CD1c-positive myeloid dendritic cell (primary cell): ENCODE data around the gene LMAN2L.

Experiments
- DNase-seq: peaks from one replicate; pipeline ENCODE4 v3.0.0-alpha.2; 2016; ENCODE audit errors: extremely low spot score

LMAN2L gene

DNA sequence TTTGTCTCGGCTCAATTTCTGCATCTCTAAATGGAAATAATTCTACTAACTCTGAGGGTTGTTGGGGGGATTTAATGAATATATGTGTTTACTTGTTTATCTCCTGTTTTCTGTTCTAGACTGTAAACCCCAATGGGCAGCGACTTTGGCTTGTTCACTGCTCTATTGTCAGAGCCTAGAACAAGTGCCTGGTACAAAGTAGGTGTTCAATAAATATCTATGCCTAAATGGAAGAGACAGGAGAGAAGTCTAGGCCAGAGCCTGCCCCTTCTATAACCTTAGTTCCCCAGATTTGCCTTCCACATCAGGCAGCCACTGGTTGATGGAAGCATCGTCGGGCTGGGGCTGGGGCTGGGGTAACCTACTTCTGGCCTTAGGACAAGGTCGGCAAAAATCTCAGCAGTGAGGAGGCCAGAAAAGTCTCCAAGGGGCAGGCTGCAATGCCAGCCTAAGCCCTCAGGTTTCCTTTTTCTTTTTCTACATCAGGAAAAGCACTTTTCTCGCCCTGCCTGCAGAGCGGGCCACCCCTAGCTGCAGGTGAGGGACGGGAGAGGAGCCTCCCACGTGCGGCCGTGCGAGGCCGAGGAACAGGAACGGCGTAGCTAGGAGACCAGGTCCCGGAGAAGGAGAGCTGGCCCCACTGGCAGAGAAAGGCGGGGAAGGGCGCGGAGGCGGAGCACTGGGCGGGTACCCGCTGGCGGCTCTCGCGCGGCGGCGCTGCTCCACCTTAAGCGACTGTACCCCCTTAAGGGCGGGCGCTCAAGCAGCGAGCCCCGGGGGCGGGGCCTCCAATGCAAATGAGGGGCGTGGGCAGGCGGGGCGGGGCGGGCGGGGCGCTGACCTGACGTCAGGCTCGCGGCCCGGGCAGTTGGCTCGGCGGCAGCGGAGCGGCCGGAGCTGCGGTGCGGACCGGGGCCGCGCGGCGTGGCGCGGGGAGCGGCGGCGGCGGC is 20.4 kb upstream of the LMAN2L start, which contains the start of gene CNNM4:
Gene CNNM4 (plus strand): TSS at position 867 of the 950 bp plus-strand sequence. CDS start 98 bp downstream, outside the sequence.
- DNase-seq, result peak; percentile 94

DNA sequence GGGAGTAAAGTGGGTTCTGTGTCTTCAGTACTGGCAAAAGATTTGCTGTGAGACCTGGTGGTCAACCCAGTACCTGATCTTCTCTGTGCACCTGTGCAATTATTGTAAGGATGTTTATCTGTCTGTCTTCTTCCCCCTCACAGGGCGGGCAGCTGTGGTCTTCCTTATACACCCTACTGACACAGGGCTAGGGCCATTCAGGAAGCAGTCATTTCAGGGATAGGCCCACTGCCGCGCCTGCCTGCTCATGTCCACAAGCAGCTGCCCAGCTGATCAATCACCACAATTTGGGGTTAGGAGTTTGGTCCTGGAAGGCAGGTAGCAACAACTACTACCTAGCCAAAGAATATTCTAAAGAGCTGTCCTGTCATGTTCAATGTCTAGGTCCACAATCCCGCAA is 19.7 kb upstream of the LMAN2L start:
- no peak for DNase-seq

GRCh38 chr2:96758987-96759386 is 19.1 kb upstream of the LMAN2L start:
- DNase-seq, result no peak

GRCh38 chr2:96757477-96757860 is 17.6 kb upstream of the LMAN2L start:
- no peak for DNase-seq

DNA sequence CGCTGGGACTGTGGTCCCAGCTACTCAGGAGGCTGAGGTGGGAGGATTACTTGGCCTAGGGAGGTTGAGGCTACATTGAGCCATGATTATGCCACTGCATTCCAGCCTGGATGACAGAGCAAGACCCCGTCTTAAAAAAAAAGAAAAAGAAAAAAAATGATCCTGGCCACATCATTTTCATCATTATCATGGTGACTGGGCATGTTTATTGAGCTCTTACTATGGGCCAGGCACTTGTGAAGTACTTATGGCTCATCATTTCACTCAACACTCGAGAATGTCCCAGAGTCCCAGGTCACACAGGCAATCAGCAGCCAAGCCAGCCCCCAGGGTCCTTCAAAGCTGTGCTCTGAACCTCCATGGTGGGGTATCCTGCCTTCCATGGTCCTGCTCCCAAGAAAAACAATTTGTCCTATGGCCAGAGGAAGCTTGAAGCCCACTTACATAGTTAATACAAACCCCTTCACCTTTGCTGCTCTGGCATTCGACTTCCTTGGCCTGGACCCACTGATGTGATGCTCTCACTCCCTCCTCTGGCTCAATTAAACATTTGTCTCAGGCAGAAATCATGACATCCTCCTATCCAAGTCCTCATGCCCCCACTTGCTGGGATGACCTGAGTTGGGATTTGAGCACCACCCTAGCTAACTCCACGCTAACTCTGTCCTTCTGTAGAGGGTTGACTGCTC is 17.1 kb upstream of the LMAN2L start:
- no peak for DNase-seq

DNA sequence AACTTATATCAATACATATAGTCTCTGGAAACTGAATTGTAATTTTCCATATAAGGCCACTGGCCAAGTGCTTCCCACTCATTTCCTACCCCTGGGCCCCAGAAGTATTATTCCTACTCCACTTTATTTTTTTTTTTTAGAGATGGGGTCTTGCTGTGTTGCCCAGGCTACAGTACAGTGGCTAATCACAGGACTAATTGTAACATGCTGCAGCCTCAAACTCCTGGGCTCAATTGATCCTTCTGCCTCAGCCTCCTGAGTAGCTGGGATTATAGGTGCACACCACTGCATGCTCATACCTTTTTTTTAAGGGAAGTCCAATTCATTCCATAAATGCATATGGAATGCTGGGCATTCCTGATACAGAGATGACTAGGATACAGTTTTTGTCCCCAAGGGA is 14.5 kb upstream of the LMAN2L start:
- no peak for DNase-seq

GRCh38 chr2:96753661-96754282 is 13.9 kb upstream of the LMAN2L start:
- no peak for DNase-seq

DNA sequence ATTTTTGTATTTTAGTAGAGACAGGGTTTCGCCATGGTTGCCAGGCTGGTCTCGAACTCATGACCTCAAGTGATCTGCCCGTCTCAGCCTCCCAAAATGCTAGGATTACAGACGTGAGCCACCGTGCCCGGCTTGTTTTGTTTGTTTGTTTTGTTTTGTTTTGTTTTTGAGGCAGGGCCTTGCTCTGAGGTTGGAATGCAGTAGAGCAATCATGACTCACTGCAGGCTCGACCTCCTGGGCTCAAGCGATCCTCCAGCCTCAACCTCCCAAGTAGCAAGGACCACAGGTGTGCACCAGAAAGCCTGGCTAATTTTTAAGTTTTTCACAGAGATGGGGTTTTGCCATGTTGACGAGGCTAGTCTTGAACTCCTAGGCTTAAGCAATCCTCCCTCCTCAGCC is 11.9 kb upstream of the LMAN2L start:
- no peak for DNase-seq

DNA sequence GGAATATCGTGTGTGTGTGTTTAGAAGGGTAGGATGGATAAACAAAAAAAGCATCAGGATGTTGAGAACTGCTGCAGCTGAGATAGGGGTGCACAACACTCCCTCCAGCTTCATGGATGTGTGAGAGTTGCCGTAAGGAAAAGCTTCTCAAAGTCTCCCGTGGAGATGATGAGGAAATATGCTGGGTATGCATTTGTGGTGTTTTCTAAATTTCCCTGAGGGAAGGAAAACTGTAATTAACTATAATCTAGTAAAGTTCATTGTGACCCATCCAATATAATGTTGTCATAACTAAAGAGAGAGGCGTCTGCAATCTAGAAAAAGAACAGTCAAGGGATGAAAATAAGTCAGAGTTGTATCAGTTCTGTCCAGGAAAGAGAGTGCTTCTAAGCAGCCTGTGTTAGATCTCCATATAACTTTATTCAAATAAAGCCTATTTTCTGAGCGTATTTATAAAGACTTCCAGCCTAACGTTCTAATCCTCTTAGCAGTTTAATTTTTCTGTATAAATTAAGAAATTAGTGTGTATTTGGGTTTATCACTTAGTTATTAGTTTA is 7.3 kb upstream of the LMAN2L start:
- DNase-seq, result no peak

GRCh38 chr2:96739076-96739632 is 710 bp downstream of the LMAN2L start:
- DNase-seq, result no peak

DNA sequence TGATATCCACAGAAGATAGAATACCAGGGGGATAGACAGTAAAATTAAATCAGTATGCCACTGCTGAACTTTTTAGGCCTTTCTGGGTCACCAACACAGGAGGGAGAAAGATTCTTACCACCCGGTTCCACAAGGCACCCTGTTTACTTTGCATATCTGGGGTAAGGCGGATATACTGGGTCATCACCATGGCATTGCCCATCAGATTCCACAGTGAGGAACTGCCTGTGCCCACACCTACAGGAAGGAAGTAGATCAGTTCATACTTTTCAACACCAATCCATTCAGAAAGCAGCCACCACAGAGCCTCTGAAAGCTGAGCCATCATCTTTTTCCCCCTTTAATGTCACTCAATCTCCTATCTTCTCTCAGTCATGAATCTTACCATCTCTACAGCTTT is 2.0 kb downstream of the LMAN2L start:
- DNase-seq, result peak; percentile 6

DNA sequence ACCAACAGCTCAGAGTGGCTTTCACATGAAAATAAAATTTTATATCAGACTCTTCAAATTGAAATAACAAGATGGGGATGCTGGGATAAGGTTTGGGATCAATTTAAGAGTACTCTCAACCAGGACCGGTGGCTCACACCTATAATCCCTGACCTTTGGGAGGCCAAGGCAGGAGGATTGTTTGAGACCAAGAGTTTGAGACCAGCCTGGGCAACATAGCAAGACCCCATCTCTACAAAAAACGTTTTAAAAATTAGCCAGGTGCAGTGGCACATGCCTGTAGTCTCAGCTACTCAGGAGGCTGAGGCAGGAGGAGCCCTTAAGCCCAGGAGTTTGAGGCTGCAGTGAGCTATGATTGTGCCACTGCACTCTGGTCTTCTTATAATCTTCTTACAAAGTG is 2.6 kb downstream of the LMAN2L start:
- no peak for DNase-seq

DNA sequence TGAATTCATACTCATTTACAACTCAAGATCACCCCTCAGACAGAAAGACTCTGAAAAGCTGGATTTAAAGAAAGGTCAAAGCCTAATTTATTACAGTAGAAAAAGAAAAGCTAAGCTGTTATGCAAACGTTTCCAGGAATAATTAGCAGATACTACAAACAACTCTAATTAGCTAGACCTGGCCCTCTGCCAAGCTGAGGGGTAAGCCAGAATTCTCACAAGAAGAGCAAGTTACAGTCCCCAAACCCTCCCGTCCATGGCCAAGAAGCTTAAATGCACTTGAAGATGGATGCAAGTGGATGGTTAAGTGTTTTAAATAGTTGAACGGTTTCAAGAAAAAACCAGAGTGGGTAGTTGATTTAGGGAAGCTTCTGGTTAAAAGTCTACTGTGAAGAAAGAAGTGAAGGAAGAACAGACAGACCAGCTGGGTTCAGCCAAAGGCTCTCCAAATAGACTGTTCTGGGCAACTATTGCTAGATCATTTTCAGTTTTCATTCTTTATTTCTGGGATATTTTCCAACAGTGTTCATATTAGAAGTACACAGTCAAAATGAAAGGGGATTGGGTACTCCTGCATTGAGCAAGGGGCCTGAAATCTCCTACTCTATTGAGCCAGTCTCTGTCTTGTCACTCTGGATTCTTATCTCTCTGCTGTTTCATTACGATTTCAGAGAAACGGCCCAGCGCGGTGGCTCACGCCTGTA is 4.8 kb downstream of the LMAN2L start:
- DNase-seq, result no peak

DNA sequence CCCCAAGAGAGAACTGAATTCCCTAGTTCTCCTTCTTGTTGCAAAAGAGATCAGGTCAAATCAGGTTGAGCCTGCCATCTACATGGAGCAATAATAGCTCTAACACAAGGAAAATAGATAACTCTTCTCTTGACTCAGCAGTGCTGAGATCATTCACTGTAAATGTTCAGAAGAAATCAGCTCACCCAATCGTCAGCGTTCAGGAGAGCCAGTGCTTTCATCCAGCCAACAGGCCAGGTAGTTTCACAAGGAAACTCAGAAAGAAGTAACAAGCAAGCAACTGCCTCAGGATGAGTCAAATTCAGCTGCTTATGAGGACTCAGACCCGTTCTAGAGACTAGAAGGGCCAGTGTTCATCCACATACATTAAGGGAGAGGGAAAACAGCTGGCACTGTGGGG is 5.9 kb downstream of the LMAN2L start:
- DNase-seq, result no peak

GRCh38 chr2:96730212-96730611 is 9.7 kb downstream of the LMAN2L start:
- DNase-seq, result no peak

- no peak for DNase-seq
These were observed 10.1 kb downstream of the LMAN2L start for GRCh38 chr2:96729748-96730147.

DNA sequence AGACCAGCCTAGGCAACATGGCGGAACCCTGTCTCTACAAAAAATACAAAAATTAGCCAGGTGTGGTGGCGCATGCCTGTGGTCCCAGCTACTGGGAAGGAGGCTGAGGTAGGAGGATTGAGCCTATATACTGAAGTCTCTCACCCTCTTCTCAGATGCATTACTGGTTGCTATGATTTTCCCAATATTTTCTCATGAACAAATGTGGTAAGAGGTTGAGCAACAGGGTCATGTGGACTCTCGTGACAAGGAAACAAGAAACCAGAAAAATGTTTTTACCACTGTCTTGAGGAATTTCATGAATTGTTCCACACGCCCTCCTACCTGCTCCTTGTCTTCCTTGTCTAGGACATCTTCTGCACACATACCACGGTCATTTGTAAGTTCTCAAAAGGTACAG is 12.4 kb downstream of the LMAN2L start:
- peak; percentile 53 for DNase-seq

DNA sequence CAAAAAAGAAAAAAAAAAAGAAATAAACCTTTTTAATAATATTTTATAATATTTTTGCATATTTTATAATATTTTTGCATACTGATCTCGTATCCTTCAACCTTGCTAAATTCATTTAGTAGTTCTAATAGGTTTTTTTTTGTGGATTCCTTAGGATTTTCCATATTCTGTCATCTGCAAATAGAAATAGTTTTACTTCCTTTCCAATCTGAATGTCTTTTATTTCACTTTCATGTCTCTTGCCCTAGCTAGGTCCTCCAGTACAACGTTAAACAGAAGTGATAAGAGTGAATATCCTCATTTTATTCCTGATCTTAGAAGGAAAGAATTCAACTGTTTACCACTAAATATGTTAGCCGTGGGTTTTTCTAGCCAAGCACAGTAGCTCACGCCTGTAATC is 13.7 kb downstream of the LMAN2L start:
- no peak for DNase-seq

DNA sequence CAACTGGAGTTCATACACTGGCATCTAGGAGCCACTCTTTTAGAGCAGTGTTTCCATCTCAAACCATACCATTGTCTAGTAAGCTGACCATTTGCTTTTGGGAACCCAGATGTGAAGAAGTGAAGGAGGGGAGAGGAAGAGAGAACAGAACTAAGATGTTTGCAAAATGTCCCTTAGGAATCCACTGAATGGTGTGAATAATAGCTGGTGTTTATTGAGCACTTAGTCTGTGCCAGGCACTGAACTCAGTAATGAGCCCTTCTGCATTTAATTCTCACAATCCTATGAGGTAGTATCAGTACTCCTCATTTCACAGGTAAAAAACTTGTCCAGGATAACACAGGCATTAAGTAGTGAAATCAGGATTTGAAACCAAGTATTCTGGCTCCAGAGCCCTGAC is 23.5 kb downstream of the LMAN2L start:
- no peak for DNase-seq

DNA sequence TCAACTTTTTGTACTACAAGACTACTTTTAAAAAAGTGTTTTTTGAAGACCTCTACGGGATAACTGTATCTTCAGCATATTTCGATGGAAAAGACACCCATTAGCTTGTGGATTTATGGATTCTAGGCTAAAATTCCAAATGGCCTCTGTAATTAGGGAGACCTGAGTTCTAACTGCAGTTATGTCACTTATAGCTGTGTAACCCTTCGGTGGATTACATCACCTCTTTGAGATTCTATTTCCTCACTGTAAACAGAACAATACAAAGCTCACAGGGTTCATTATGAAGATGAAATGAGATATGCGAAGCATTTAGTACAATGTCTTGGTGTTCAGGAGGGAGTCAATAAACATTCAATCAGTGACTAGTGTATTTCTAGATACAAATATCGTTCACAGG is 24.2 kb downstream of the LMAN2L start:
- DNase-seq, result no peak

- DNase-seq, result no peak
These were observed 28.9 kb downstream of the LMAN2L start for GRCh38 chr2:96710985-96711384.
